ENCODE measurements around the gene CD8B. TPM values are rescaled to one million over a fixed set of nuclear protein-coding genes. Genes with fewer than 3 reads are reported as not detected.

The CD8B gene
- total RNA-seq, 1 experiment from 2014 or later = 0.47 TPM

DNA sequence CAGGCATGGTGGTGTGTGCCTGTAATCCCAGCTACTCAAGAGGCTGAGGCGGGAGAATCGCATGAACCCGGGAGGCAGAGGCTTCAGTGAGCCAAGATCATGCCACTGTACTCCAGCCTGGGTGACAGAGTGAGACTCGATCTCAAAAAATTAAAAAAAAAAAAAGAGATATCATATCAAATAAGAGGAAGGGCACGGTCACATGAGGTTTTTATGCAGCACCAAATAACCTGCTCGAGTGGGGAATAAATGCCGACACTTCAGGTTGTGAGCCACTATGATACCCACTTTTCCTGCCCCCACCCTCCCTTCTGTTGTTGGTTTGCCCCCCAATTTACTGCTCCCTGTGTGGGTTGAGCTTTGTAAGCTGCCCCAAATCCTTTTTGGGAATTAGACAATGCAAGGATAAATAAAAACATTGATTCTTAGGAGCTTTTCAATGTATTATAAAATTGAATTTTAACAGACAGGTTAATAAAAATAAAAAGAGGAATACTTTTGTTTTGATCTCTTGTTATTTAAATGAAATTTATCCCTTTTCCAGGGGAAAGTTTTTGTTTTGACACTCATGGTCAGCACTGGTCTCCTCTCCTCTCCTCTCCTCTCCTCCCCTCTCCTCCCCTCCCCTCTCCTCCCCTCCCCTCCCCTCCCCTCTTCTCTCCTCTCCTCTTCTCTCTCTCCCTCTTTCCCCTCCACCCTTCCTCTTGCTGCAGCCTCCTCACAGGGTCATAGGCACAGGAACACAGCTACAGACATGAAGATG, 29.2 kb downstream of the CD8B start:
- ATAC-seq (no peak), DNase-seq (ENCODE audit: low read depth, low spot score) (no peak)
- intact Hi-C loops (cut with micrococcal nuclease) = no loop called here
- no peak overlapping the region for H3K27ac ChIP-seq (ENCODE audit: low read depth, low read length)
- no peak overlapping the region for H3K9ac ChIP-seq (ENCODE audit: low read length)
- no peaks in the 10 kb centered on the region for H3K27me3 ChIP-seq (ENCODE audit: insufficient read depth, low read length)
- TF ChIP-seq, protein P1, sequence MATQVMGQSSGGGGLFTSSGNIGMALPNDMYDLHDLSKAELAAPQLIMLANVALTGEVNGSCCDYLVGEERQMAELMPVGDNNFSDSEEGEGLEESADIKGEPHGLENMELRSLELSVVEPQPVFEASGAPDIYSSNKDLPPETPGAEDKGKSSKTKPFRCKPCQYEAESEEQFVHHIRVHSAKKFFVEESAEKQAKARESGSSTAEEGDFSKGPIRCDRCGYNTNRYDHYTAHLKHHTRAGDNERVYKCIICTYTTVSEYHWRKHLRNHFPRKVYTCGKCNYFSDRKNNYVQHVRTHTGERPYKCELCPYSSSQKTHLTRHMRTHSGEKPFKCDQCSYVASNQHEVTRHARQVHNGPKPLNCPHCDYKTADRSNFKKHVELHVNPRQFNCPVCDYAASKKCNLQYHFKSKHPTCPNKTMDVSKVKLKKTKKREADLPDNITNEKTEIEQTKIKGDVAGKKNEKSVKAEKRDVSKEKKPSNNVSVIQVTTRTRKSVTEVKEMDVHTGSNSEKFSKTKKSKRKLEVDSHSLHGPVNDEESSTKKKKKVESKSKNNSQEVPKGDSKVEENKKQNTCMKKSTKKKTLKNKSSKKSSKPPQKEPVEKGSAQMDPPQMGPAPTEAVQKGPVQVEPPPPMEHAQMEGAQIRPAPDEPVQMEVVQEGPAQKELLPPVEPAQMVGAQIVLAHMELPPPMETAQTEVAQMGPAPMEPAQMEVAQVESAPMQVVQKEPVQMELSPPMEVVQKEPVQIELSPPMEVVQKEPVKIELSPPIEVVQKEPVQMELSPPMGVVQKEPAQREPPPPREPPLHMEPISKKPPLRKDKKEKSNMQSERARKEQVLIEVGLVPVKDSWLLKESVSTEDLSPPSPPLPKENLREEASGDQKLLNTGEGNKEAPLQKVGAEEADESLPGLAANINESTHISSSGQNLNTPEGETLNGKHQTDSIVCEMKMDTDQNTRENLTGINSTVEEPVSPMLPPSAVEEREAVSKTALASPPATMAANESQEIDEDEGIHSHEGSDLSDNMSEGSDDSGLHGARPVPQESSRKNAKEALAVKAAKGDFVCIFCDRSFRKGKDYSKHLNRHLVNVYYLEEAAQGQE (IDR thresholded peaks at IDR 0.05; ENCODE audit: low read depth) = no peak
- TF ChIP-seq ZFX (IDR thresholded peaks at IDR 0.05) (no peak), FOSL1 (IDR thresholded peaks at IDR 0.05; ENCODE audit: low read depth) (no peak), YY1 (IDR thresholded peaks at IDR 0.05; ENCODE audit: extremely low read depth, insufficient replicate concordance, low read depth, low read length) (no peak), SP1 (IDR thresholded peaks at IDR 0.05; ENCODE audit: low read depth) (no peak), TCF7L2 (IDR thresholded peaks at IDR 0.05; ENCODE audit: borderline replicate concordance, extremely low read depth, insufficient read depth, insufficient read length) (no peak), SRF (IDR thresholded peaks at IDR 0.05; ENCODE audit: low read depth) (no peak), ZNF274 (IDR thresholded peaks at IDR 0.05; ENCODE audit: low read depth, low read length) (no peak), POLR2AphosphoS5 (IDR thresholded peaks at IDR 0.05; ENCODE audit: low read depth, low read length) (no peak), ELF1 (IDR thresholded peaks at IDR 0.05; ENCODE audit: borderline replicate concordance, low read depth) (no peak), RAD21 (IDR thresholded peaks at IDR 0.05; ENCODE audit: low read depth) (no peak), EZH2phosphoT487 (IDR thresholded peaks at IDR 0.05; ENCODE audit: borderline replicate concordance) (no peak), CBX3 (IDR thresholded peaks at IDR 0.05; ENCODE audit: low read depth) (no peak), CTCF (IDR thresholded peaks at IDR 0.05 in 2 of 3, conservative IDR thresholded peaks at IDR 0.05 in 1 of 3; ENCODE audit: borderline replicate concordance in 1 of 3, insufficient read depth in 1 of 3, low read depth in 2 of 3, low read length in 2 of 3) (no peak)
- TF ChIP-seq, protein P2, sequence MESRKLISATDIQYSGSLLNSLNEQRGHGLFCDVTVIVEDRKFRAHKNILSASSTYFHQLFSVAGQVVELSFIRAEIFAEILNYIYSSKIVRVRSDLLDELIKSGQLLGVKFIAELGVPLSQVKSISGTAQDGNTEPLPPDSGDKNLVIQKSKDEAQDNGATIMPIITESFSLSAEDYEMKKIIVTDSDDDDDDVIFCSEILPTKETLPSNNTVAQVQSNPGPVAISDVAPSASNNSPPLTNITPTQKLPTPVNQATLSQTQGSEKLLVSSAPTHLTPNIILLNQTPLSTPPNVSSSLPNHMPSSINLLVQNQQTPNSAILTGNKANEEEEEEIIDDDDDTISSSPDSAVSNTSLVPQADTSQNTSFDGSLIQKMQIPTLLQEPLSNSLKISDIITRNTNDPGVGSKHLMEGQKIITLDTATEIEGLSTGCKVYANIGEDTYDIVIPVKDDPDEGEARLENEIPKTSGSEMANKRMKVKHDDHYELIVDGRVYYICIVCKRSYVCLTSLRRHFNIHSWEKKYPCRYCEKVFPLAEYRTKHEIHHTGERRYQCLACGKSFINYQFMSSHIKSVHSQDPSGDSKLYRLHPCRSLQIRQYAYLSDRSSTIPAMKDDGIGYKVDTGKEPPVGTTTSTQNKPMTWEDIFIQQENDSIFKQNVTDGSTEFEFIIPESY (IDR thresholded peaks at IDR 0.05; ENCODE audit: extremely low read depth, insufficient replicate concordance, low read length) = no peak
- ChIA-PET RAD21 (ENCODE audit: low non-redundant PET in 1 of 2, low total read pairs in 2 of 2, uncharacterized antibody in 2 of 2, unreplicated experiment in 2 of 2) (no interaction called here), CTCF (no interaction called here), POLR2A (no interaction called here)
- no TSS peak for BruUV-seq (replicated peaks)
- no peaks in the 10 kb centered on the region for H3K36me3 ChIP-seq (ENCODE audit: control insufficient read depth in 1 of 2, insufficient read depth in 2 of 2, low read length in 2 of 2)
- H3K9me2 ChIP-seq (ENCODE audit: insufficient read depth) = no peaks in the 10 kb centered on the region
- H3K4me1 ChIP-seq (ENCODE audit: control insufficient read depth in 1 of 2, insufficient read depth in 2 of 2, low read length in 2 of 2) = peaks cover 4 to 8% of the 10 kb centered on the region in 2 experiments
- no peak overlapping the region for H3K4me2 ChIP-seq (ENCODE audit: low read length)
- H4K20me1 ChIP-seq (ENCODE audit: insufficient read depth) = no peaks in the 10 kb centered on the region
- H3K4me3 ChIP-seq (replicated peaks in 1 of 2; ENCODE audit: low read depth in 1 of 2, low read length in 2 of 2) = no peak overlapping the region
- no peaks in the 10 kb centered on the region for H3K9me3 ChIP-seq (ENCODE audit: control insufficient read depth in 1 of 2, insufficient read depth in 1 of 2, low read depth in 1 of 2, low read length in 2 of 2)
- H3K79me2 ChIP-seq (ENCODE audit: insufficient read depth, low read length) = no peaks in the 10 kb centered on the region
- no peak overlapping the region for H2AFZ ChIP-seq (ENCODE audit: low read depth, low read length, poor library complexity, severe bottlenecking)
